IPS DF 6.9 (cell line): ENCODE data around the gene ADARB1.

Experiments used
- DNase-seq: peaks from one replicate; pipeline ENCODE4 v3.0.0-alpha.2; 2013; ENCODE audit warnings: low read depth, low spot score
- H3K27ac ChIP-seq: one replicate; pipeline ENCODE4 v1.5.1; 2013; ENCODE audit warnings: low read length, control low read depth
- H3K27me3 ChIP-seq: 2 replicates; pipeline ENCODE4 v1.6.1; 2013; ENCODE audit warnings: mild to moderate bottlenecking, low read length; ENCODE audit not compliant: control insufficient read depth, insufficient read depth
- H3K36me3 ChIP-seq: 2 replicates; pipeline ENCODE4 v1.6.1; 2013; ENCODE audit warnings: low read length; ENCODE audit not compliant: control insufficient read depth, insufficient read depth
- H3K4me1 ChIP-seq: 2 replicates; pipeline ENCODE4 v1.6.1; 2013; ENCODE audit warnings: low read length; ENCODE audit not compliant: control insufficient read depth, insufficient read depth
- H3K4me3 ChIP-seq: 2 replicates; pipeline ENCODE4 v1.5.1; 2013; ENCODE audit warnings: mild to moderate bottlenecking, low read length
- H3K9me3 ChIP-seq: 2 replicates; pipeline ENCODE4 v1.6.1; 2013; ENCODE audit warnings: low read length, inconsistent platforms; ENCODE audit not compliant: control insufficient read depth, insufficient read depth
- WGBS: extraction: QIAGEN DNeasy Blood & Tissue Kit; methylation state at CpG from one replicate; pipeline ENCODE4 v1.1.7; 2013; ENCODE audit warnings: mixed read lengths, missing lambda C conversion rate; ENCODE audit not compliant: insufficient read length, insufficient coverage; 5-methylcytosine and 5-hydroxymethylcytosine counted together

The ADARB1 gene

DNA sequence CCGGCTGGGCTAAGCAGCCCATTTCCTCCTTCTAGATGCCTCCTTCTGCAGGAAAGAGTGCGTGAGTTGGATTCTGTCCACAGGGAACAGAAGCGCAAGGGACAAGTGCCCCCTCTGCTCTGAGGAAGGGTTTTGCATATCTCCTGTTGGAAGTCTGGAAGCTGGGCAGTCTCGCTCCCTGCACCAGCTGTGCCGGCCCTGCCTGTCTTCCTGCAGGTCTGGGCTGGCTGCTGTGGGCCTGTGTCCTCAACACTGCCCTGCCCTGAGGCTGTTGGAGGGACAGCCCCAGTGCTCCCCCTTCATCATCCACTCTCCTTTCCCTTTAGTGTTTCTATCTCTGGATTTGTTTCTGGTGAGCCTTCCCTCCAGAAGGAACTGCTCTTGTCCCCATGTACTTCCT is 21.8 kb downstream of the ADARB1 start:
- H3K4me3 ChIP-seq = no peak overlapping the region
- H3K27ac ChIP-seq = no peak overlapping the region
- no peaks in the 10 kb centered on the region; the same call in 1 of the 2 replicates for H3K4me1 ChIP-seq
- H3K9me3 ChIP-seq = no peaks in the 10 kb centered on the region
- no peaks in the 10 kb centered on the region for H3K27me3 ChIP-seq
- no peak for DNase-seq
- peaks cover 3% of the 10 kb centered on the region; the same call in 1 of the 2 replicates for H3K36me3 ChIP-seq
- WGBS = no CpG with 5 or more reads among the region's 5 CpGs

DNA sequence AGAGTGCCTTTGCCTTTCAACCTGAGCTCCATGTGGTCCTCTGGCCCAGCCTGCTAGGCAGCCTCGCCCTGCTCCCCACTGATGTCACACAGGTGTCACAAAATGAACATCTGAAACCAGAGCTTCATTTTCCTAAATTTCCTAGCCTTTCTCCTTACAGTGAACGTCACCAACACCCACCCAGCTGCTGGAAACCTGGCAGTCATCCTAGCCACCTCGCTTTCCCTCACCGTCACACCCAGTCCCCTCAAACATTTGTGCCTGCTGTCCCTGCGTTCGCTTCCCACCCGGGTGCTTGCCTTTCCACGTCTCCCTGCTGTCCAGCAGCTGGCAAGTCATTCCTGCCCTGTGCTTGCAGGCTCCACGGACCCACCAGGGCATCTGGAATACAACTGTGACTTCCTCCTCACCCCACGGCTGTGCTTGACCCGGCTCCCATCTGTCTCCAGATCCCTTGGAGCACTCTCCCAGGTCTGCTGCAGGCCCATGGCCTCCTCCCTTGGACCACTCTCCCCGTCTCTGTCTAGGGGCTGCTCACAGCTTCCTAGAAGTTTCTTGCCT is 23.5 kb downstream of the ADARB1 start:
- no peaks in the 10 kb centered on the region for H3K27me3 ChIP-seq
- WGBS = no CpG with 5 or more reads among the region's 12 CpGs
- no peak for DNase-seq
- H3K36me3 ChIP-seq = peaks cover 3% of the 10 kb centered on the region; the same call in 1 of the 2 replicates
- no peaks in the 10 kb centered on the region for H3K9me3 ChIP-seq
- H3K4me1 ChIP-seq = no peaks in the 10 kb centered on the region; the same call in 1 of the 2 replicates
- H3K27ac ChIP-seq = no peak overlapping the region
- H3K4me3 ChIP-seq = no peak overlapping the region

DNA sequence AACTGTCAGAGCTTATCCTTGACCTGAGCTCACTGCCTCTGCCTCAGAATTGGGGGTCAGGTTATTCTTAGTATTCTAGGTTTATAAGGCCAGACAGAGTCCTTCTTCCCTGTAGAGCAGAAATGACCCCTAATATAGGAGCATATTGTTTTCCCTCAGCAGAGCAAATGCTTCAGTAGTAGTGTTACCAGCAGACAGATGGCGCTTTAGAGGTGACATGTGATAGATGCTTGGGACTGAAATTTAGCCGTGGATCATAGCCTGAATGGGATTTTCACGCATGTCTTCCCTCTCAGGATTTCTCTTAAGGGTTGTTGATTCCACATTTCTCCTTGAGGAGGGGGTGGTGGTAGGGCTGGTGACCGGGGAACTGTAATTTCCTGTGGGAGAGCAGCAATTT is 24.5 kb downstream of the ADARB1 start:
- Histone ChIP-seq H3K27ac (no peak overlapping the region), H3K27me3 (no peaks in the 10 kb centered on the region), H3K36me3 (peaks cover 3% of the 10 kb centered on the region; the same call in 1 of the 2 replicates), H3K9me3 (no peaks in the 10 kb centered on the region), H3K4me3 (no peak overlapping the region), H3K4me1 (no peaks in the 10 kb centered on the region; the same call in 1 of the 2 replicates)
- DNase-seq = no peak
- WGBS = no CpG with 5 or more reads among the region's 4 CpGs

DNA sequence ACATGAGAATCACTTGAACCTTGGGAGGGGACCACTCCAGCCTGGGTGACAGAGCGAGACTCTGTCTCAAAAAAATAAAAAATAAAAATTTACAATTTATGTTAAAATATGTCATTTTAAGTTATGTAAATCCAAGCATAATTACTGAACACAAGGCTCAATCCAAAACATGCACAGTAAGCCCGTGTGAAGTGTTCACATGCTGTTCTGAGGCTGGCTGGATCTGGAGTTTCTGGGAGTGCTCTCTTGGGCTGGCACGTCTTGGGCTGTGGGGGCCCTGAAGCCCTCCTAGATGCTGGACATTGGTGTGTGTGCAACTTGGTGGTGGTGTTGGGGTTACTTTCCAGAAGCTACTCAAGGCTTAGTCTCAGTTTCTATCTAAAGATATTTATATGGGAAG is 25.2 kb downstream of the ADARB1 start:
- H3K4me1 ChIP-seq = no peaks in the 10 kb centered on the region; the same call in 1 of the 2 replicates
- H3K27me3 ChIP-seq = no peaks in the 10 kb centered on the region

DNA sequence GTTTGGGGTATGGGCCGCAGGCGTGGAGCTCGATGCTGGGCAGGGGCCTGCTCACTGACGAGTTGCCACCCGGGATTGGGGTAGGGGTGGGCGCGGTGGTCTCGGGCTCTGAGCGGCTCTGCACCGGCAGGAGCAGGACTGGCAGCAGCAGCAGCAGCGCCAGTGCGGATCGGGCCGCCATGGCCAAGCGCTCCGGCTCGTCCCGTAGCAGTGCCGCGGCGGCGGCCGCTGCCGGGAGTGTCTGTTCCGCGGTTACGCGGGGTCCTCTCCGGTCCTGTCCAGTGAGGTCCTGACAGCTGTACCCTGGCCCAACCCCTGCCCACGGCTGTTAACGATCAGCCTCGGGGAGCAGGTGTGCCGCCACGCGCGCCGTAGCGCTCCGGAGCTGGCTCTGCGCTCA is 26.5 kb downstream of the ADARB1 start:
- Histone ChIP-seq H3K27ac (no peak overlapping the region), H3K4me1 (no peaks in the 10 kb centered on the region; the same call in 1 of the 2 replicates), H3K36me3 (peaks cover 3% of the 10 kb centered on the region; the same call in 1 of the 2 replicates), H3K4me3 (no peak overlapping the region), H3K27me3 (no peaks in the 10 kb centered on the region), H3K9me3 (no peaks in the 10 kb centered on the region)
- WGBS = no CpG with 5 or more reads among the region's 40 CpGs
- no peak for DNase-seq

More for the DNA sequence above, 25.2 kb downstream of the ADARB1 start:
- Histone ChIP-seq H3K27ac (no peak overlapping the region), H3K4me3 (no peak overlapping the region), H3K9me3 (no peaks in the 10 kb centered on the region), H3K36me3 (peaks cover 3% of the 10 kb centered on the region; the same call in 1 of the 2 replicates)
- DNase-seq = no peak
- WGBS = no CpG with 5 or more reads among the region's 3 CpGs

DNA sequence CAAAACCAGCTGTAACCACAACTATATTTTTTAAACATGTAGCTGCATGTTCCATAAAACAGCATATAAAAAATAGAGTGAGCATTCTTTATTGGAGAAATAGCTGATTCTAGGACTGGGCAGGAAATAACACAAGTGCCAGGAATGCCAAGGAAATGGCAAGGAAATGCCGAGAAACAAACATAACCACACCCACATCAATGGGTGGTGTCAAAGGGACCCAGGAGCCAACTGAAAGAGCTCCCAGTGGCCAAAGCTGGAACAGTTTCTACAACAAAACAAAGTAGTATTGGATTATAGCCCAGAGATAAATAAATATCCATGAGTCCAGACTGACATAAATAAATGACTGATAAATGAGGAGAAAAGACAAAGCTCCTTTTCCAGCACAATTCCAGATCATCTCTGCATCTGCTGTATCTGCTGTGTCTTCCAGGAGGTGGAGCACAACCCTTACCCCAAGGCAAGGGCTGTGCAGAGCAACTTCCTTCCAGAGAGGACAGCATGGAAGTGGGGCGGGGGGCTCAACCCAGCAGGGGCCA is 28.1 kb downstream of the ADARB1 start:
- DNase-seq = no peak
- no CpG with 5 or more reads among the region's 2 CpGs for WGBS
- no peak overlapping the region for H3K4me3 ChIP-seq
- peaks cover 3% of the 10 kb centered on the region; the same call in 1 of the 2 replicates for H3K36me3 ChIP-seq
- H3K27ac ChIP-seq = no peak overlapping the region
- no peaks in the 10 kb centered on the region for H3K4me1 ChIP-seq
- no peaks in the 10 kb centered on the region for H3K27me3 ChIP-seq
- no peaks in the 10 kb centered on the region for H3K9me3 ChIP-seq

DNA sequence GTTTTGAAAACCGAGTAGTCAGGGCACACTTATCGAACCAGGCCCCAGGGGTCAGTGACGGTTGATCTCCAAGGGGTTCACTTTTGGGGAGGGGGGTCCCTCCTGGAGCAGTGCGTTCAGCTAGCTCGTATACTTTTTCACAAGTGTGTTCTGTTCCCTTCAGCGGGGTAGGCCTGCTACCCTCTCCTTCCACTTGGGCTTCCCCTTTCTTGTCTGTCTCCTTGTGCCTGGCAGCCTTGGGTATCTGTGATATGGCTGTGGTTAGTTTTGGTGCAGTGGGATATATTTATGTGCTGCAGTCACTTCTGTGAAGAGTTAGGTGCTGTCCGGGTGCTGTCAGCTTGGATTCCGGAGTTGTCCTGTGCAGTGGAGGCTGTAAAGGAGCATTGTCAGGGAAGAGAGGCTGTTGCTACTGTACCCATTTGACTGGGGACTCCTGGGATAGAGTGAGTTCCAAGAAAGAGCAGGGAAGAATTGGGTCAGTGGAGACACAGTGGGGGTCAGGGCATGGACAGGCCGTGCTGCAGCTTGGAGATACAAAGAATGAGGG is 29.7 kb downstream of the ADARB1 start:
- Histone ChIP-seq H3K4me3 (no peak overlapping the region), H3K27ac (no peak overlapping the region), H3K9me3 (no peaks in the 10 kb centered on the region), H3K36me3 (peaks cover 3% of the 10 kb centered on the region; the same call in 1 of the 2 replicates), H3K27me3 (no peaks in the 10 kb centered on the region), H3K4me1 (no peaks in the 10 kb centered on the region)
- WGBS = no CpG with 5 or more reads among the region's 9 CpGs
- DNase-seq = no peak

DNA sequence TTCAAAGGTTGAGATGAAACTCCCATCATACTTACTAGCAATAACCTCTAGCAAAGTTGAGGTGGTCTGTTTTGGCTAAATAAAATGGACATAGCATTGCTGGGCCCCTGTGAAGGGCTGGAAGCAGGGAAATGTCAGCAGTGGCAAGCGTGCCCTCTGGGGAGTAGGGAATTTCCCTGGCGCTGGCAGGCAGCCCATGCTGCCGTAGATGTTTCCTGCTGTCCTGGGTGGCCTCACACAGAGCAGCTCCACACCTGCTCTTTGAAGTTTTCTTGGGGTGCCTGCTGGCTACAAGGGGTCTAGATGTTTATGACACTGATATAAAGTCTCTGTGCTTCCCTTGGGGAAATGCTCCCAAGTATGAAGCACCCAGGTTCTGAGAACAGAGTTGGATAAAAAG is 30.2 kb downstream of the ADARB1 start:
- Histone ChIP-seq H3K36me3 (peaks cover 3% of the 10 kb centered on the region; the same call in 1 of the 2 replicates), H3K4me3 (no peak overlapping the region), H3K4me1 (no peaks in the 10 kb centered on the region), H3K27ac (no peak overlapping the region), H3K27me3 (no peaks in the 10 kb centered on the region), H3K9me3 (no peaks in the 10 kb centered on the region)
- DNase-seq = no peak
- no CpG with 5 or more reads among the region's 3 CpGs for WGBS

DNA sequence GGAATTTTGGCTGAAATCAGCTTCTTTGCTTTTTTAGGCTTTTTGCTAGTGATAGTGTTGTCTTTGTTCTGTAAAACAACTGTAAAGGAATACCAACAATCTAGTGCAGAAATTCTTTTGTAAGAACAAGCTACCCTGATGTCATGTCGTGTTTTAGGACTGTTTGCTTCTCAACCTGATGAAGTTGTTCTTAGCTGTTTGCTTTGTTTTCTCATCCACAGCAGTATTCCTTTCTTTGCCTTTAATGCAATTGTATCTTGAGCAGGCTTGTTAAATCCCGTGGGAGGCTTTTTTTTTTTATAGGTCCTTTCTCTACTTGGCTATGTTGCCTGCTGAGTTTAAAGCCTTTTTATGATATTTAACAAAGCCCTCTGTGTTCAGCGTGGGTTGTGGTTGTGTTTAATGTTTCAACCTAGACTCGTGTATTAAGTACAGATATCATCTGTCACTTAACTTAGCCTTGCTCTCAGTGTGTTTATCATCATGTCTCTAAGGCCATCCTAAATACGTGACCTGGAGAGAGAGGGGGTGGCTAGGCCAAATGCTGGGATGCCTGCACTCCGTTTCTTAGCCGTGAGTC is 31.6 kb downstream of the ADARB1 start:
- H3K9me3 ChIP-seq = no peaks in the 10 kb centered on the region
- no peaks in the 10 kb centered on the region for H3K27me3 ChIP-seq
- no peak overlapping the region for H3K4me3 ChIP-seq
- WGBS = no CpG with 5 or more reads among the region's 7 CpGs
- no peaks in the 10 kb centered on the region for H3K4me1 ChIP-seq
- no peak overlapping the region for H3K27ac ChIP-seq
- DNase-seq = no peak
- peaks cover under 1% of the 10 kb centered on the region; the same call in 1 of the 2 replicates for H3K36me3 ChIP-seq

DNA sequence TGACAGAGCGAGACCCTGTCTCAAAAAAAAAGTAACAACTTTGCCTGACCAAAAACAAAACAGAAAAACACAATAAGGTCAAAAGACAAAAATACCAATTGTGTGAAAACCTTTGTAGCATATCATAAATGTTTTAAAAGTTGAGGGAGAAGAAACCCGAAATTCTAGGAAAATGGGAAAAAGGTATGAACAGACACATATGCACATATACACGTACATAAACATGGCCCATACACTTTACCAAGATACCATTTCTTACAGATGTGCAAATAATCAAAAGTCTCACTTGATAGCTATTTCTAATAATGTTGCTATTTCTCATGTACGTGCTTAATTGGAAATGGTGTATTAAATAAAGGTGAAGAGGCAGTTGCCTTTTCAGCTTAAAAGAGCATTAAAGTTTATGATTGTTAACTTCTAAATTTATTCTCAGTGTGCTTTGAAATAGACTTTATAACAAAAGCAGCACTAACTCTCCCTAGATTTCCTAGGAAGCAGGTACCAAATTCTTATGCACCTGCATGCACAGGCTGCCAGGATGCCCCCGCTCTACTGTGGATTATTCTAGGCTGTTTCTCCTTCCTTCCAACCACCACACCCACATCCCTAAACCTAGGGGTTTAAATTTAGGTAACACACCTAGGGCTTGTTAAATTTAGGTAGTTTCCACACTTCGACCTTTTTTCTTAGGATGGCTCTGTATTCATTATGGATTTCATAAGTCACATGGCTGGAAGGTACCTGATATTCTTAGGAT is 33.8 kb downstream of the ADARB1 start:
- no peak for DNase-seq
- WGBS = no CpG with 5 or more reads among the region's 6 CpGs
- Histone ChIP-seq H3K9me3 (no peaks in the 10 kb centered on the region), H3K36me3 (no peaks in the 10 kb centered on the region), H3K4me1 (no peaks in the 10 kb centered on the region), H3K27me3 (no peaks in the 10 kb centered on the region), H3K27ac (no peak overlapping the region), H3K4me3 (no peak overlapping the region)
